Epithelial cell of proximal tubule (primary cell): ENCODE measurements around the gene SRPK1. TPM values are rescaled to one million over a fixed set of nuclear protein-coding genes. Genes with fewer than 3 reads are reported as not detected.
"Not testable (repeated sequence)": the region's sequence is repeated elsewhere in the genome, so short reads cannot be mapped to it uniquely, and the experiment has no call there.

Experiments used
- DNase-seq: peaks from one replicate; pipeline ENCODE4 v3.0.0-alpha.2; 2011; ENCODE audit warnings: low read depth
- H3K4me3 ChIP-seq: 2 replicates; pipeline ENCODE4 v1.5.1; 2011; ENCODE audit warnings: low read depth, mild to moderate bottlenecking, low read length
- total RNA-seq: library from RNA; depleted of rRNA; stranded (reverse); fragments of >200 nt; gene quantifications from 2 replicates; pipeline ENCODE4 v1.2.3, GENCODE V29; 2015
- TF ChIP-seq, protein P1 (sequence below): conservative IDR thresholded peaks from 2 replicates; pipeline ENCODE4 v1.5.1; 2012; ENCODE audit warnings: low read depth, mild to moderate bottlenecking, low read length

The SRPK1 gene
- total RNA-seq, 1 donor from 2014 or later = 103 TPM

GRCh38 chr6:35943390-35943789, 22.5 kb upstream of the SRPK1 start:
- TF ChIP-seq, protein P1, sequence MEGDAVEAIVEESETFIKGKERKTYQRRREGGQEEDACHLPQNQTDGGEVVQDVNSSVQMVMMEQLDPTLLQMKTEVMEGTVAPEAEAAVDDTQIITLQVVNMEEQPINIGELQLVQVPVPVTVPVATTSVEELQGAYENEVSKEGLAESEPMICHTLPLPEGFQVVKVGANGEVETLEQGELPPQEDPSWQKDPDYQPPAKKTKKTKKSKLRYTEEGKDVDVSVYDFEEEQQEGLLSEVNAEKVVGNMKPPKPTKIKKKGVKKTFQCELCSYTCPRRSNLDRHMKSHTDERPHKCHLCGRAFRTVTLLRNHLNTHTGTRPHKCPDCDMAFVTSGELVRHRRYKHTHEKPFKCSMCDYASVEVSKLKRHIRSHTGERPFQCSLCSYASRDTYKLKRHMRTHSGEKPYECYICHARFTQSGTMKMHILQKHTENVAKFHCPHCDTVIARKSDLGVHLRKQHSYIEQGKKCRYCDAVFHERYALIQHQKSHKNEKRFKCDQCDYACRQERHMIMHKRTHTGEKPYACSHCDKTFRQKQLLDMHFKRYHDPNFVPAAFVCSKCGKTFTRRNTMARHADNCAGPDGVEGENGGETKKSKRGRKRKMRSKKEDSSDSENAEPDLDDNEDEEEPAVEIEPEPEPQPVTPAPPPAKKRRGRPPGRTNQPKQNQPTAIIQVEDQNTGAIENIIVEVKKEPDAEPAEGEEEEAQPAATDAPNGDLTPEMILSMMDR = no peak
- no peak overlapping the region for H3K4me3 ChIP-seq
- DNase-seq = no peak

- H3K4me3 ChIP-seq = no peak overlapping the region
- TF ChIP-seq, protein P1 = no peak
- DNase-seq = no peak
Observed at GRCh38 chr6:35942355-35942754, 21.5 kb upstream of the SRPK1 start.

- not testable (repeated sequence) for H3K4me3 ChIP-seq
Observed at GRCh38 chr6:35941170-35941569, 20.3 kb upstream of the SRPK1 start.

GRCh38 chr6:35940014-35940413, 19.1 kb upstream of the SRPK1 start:
- DNase-seq, H3K4me3 ChIP-seq: not testable (repeated sequence)

More at GRCh38 chr6:35941170-35941569, 20.3 kb upstream of the SRPK1 start:
- DNase-seq = not testable (repeated sequence)

DNA sequence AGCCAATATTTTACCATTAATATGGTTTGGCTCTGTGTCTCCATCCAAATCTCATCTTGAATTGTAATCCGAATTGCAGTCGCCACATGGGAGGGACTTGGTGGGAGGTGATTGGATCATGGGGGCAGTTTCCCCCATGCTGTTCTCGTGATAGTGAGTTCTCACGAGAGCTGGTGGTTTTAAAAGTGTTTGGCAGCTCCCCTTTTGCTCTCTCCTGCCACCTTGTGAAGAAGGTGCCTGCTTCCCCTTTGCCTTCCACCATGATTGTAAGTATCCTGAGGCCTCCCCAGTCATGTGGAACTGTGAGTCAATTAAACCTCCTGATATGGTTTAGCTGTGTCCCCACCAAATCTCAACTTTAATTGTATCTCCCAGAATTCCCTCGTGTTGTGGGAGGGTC, 18.4 kb upstream of the SRPK1 start:
- H3K4me3 ChIP-seq, DNase-seq: not testable (repeated sequence)

GRCh38 chr6:35936681-35937359, 15.9 kb upstream of the SRPK1 start:
- TF ChIP-seq, protein P1 = no peak
- DNase-seq = no peak
- H3K4me3 ChIP-seq = no peak overlapping the region

GRCh38 chr6:35935469-35935868, 14.6 kb upstream of the SRPK1 start:
- TF ChIP-seq, protein P1 = no peak
- no peak overlapping the region for H3K4me3 ChIP-seq
- DNase-seq = no peak

DNA sequence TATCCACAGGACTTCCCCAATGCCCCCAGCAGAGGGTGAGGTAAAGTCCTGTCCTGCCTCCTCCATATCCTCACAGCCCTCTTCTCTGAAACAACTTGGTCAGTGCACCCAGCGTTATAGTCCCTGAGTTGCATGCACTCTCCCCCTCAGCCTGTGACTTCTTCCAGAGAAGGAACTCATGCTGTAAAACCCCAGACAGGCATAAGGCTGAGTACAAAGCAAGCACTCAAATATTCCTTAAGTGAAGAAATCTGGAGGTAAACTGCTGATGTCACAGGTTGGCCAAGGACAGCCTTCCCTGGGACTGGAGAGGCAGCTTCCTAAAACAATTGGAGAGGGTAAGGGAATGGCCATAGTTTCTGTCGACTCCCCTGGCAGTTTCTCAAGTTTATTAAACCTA, 12.9 kb upstream of the SRPK1 start:
- no peak overlapping the region for H3K4me3 ChIP-seq
- TF ChIP-seq, protein P1 = no peak
- DNase-seq = no peak

DNA sequence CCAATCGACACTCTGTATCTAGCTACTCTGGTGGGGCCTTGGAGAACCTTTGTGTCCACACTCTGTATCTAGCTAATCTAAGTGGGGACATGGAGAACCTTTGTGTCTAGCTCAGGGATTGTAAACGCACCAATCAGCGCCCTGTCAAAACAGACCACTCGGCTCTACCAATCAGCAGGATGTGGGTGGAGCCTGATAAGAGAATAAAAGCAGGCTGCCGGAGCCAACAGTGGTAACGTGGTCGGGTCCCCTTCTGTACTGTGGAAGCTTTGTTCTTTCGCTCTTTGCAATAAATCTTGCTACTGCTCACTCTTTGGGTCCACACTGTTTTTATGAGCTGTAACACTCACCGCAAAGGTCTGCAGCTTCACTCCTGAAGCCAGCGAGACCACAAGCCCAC, 11.0 kb upstream of the SRPK1 start:
- not testable (repeated sequence) for DNase-seq, H3K4me3 ChIP-seq
